GM19455 (cell line): ENCODE measurements around the gene CCBE1.

Experiments used
- ATAC-seq: cut with Tn5 transposase; IDR thresholded peaks from one replicate; pipeline ENCODE4 v1.9.1; 2021; ENCODE audit not compliant: unreplicated experiment

CCBE1 gene

GRCh38 chr18:59420244-59420643, 277.0 kb downstream of the CCBE1 start:
- ATAC-seq: no peak

GRCh38 chr18:59419386-59419785, 277.8 kb downstream of the CCBE1 start:
- no peak for ATAC-seq

GRCh38 chr18:59416818-59417217, 280.4 kb downstream of the CCBE1 start:
- ATAC-seq: no peak

GRCh38 chr18:59414111-59414653, 283.0 kb downstream of the CCBE1 start:
- ATAC-seq: no peak

GRCh38 chr18:59402432-59403090, 294.7 kb downstream of the CCBE1 start:
- ATAC-seq: peak; percentile 97

- no peak for ATAC-seq
Measured at GRCh38 chr18:59400407-59400806, 296.8 kb downstream of the CCBE1 start.

GRCh38 chr18:59395226-59396175, 301.7 kb downstream of the CCBE1 start:
- ATAC-seq: no peak

- no peak for ATAC-seq
Measured at GRCh38 chr18:59393381-59393780, 303.8 kb downstream of the CCBE1 start.

- no peak for ATAC-seq
Measured at GRCh38 chr18:59388817-59389216, 308.4 kb downstream of the CCBE1 start.

- no peak for ATAC-seq
Measured at GRCh38 chr18:59387687-59388565, 309.3 kb downstream of the CCBE1 start.

- ATAC-seq: no peak
Measured at GRCh38 chr18:59386909-59387686, 310.1 kb downstream of the CCBE1 start.

- no peak for ATAC-seq
Measured at GRCh38 chr18:59385191-59385590, 312.0 kb downstream of the CCBE1 start.

GRCh38 chr18:59383851-59384250, 313.4 kb downstream of the CCBE1 start:
- no peak for ATAC-seq

- ATAC-seq: no peak
Measured at GRCh38 chr18:59382383-59382782, 314.8 kb downstream of the CCBE1 start.

GRCh38 chr18:59381949-59382348, 315.3 kb downstream of the CCBE1 start:
- ATAC-seq: no peak
